ENCODE data around the gene TTLL5. TPM values are rescaled to one million over a fixed set of nuclear protein-coding genes. Genes with fewer than 3 reads are reported as not detected.

Gene TTLL5
- total RNA-seq, 1 experiment from 2014 or later, result 35.7 TPM

DNA sequence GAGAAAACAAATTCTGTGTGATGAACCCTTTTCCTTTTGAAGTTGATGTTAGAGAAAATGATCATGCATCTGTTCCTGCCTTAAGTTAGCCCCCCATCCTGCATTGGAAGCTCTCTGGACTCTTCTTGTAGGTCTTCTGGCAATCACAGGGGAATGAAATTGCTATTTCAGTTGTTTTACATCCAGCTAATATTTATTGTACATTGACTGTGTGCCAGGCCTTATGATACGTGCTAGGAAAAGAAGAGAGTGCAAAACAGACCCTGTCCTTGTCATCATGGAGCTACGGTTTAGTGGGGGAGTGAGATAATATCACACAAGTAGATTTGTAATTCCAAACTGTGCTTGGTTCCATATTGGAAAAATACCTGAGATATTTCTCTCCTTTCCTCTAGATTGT lies 202.2 kb downstream of the TTLL5 start:
- Histone ChIP-seq H3K14ac (ENCODE audit: insufficient read depth, low read length) (no peak overlapping the region), H3K27ac (ENCODE audit: insufficient read length, low read depth, low read length) (no peak overlapping the region), H2BK20ac (ENCODE audit: low read depth, low read length, poor library complexity, severe bottlenecking) (no peak overlapping the region), H3K4ac (ENCODE audit: low read depth, low read length) (no peak overlapping the region), H4K91ac (ENCODE audit: insufficient read length, low read depth, low read length) (no peak overlapping the region), H3K4me1 (ENCODE audit: insufficient read depth, low read length) (no peaks in the 10 kb centered on the region; the same call in 1 of the 2 replicates), H3K56ac (ENCODE audit: insufficient read length, low read depth, low read length) (no peak overlapping the region), H2AK5ac (ENCODE audit: insufficient read length, low read length) (no peak overlapping the region), H4K5ac (ENCODE audit: insufficient read length, low read depth, low read length) (no peak overlapping the region), H3K79me1 (ENCODE audit: insufficient read depth, low read depth, low read length, poor library complexity, severe bottlenecking) (no peaks in the 10 kb centered on the region), H2BK12ac (ENCODE audit: insufficient read length, low read depth, low read length) (no peak overlapping the region), H4K8ac (replicated peaks; ENCODE audit: insufficient read length, low read depth, low read length) (no peak overlapping the region), H3K4me2 (ENCODE audit: insufficient read depth, insufficient read length, low read length) (no peak overlapping the region), H3K18ac (ENCODE audit: insufficient read length, low read depth, low read length) (no peak overlapping the region), H2AFZ (ENCODE audit: low read length) (no peak overlapping the region), H2BK5ac (ENCODE audit: insufficient read length, low read length) (no peak overlapping the region), H3K23me2 (ENCODE audit: insufficient read length, low read depth, low read length, poor library complexity, severe bottlenecking) (no peaks in the 10 kb centered on the region), H4K20me1 (ENCODE audit: control insufficient read depth, insufficient read depth, insufficient read length) (no peaks in the 10 kb centered on the region), H3K79me2 (ENCODE audit: insufficient read depth, low read length) (no peaks in the 10 kb centered on the region), H2BK120ac (ENCODE audit: low read depth, low read length, poor library complexity, severe bottlenecking) (no peak overlapping the region), H2BK15ac (ENCODE audit: low read depth, low read length) (no peak overlapping the region), H3K27me3 (ENCODE audit: insufficient read depth, low read length) (peaks cover 18% of the 10 kb centered on the region), H3K23ac (ENCODE audit: insufficient read length, low read depth, low read length) (no peak overlapping the region), H3K9ac (ENCODE audit: extremely low read depth, insufficient read length, low read length) (no peak overlapping the region), H3K9me3 (ENCODE audit: control insufficient read depth, low read depth, low read length) (no peaks in the 10 kb centered on the region), H3T11ph (ENCODE audit: low read length) (no peak overlapping the region)
- Mint-ChIP-seq H3K27me3 (ENCODE audit: low read depth) (peaks cover 47% of the 10 kb centered on the region), H3K36me3 (ENCODE audit: insufficient read depth in 1 of 3, low read depth in 3 of 3) (no peaks in the 10 kb centered on the region; a peak in 2 of 7 replicates), H3K9me3 (no peaks in the 10 kb centered on the region), H3K4me3 (no peak overlapping the region), H3K4me1 (peaks cover 35 to 40% of the 10 kb centered on the region in 2 experiments), H3K27ac (no peak overlapping the region)
- no peak for DNase-seq
- TF ChIP-seq CTCF (conservative IDR thresholded peaks at IDR 0.05), result no peak
- no CpG with 5 or more reads among the region's 2 CpGs for WGBS (ENCODE audit: extremely low coverage, insufficient read length, low lambda C conversion rate)
